Esophagus muscularis mucosa (tissue), 4 donors: ENCODE data around the gene INO80C. TPM values are rescaled to one million over a fixed set of nuclear protein-coding genes. Genes with fewer than 3 reads are reported as not detected.

ENCODE experiments used
- DNase-seq: peaks from one replicate; pipeline ENCODE4 v3.0.0-alpha.2; 2017; ENCODE audit errors: extremely low spot score
- H3K27ac ChIP-seq, 4 donors: fragments of 200-600 bp; sonication (generic); replicated peaks in 1 of 4; 1 replicate in 3 of 4; 2 replicates in 1 of 4; pipeline ENCODE4 v1.5.1; 2016 to 2019; ENCODE audit warnings: mild to moderate bottlenecking in 1 of 4
- H3K27me3 ChIP-seq, 4 donors: fragments of 200-600 bp; sonication (generic); one replicate each; pipeline versions ENCODE4 v1.5.1 to v1.6.0; 2016 to 2019
- H3K36me3 ChIP-seq, 4 donors: fragments of 200-600 bp; sonication (generic); one replicate each; pipeline ENCODE4 v1.5.1; 2016 to 2019
- H3K4me1 ChIP-seq, 4 donors: fragments of 200-600 bp; sonication (generic); one replicate each; pipeline ENCODE4 v1.5.1; 2016 to 2019
- H3K4me3 ChIP-seq, 4 donors: fragments of 200-600 bp; sonication (generic); 1 replicate in 2 of 4; 2 replicates in 2 of 4; pipeline ENCODE4 v1.5.1; 2016 to 2019; ENCODE audit warnings: mild to moderate bottlenecking in 4 of 4, moderate library complexity in 1 of 4
- H3K9me3 ChIP-seq, 4 donors: fragments of 200-600 bp; sonication (generic); 1 replicate in 3 of 4; 2 replicates in 1 of 4; pipeline ENCODE4 v1.5.1; 2016 to 2019
- CTCF ChIP-seq, 3 experiments: fragments of 200-600 bp in 2 of 3; fragments of 450-650 bp in 1 of 3; sonication (generic) in 2 of 3; IDR thresholded peaks; one replicate each; pipeline ENCODE4 v1.5.1; 2017 to 2019; ENCODE audit warnings: antibody characterized with exemption in 3 of 3, mild to moderate bottlenecking in 2 of 3, moderate library complexity in 1 of 3
- EP300 ChIP-seq: sonication (generic); formaldehyde crosslinking; IDR thresholded peaks from one replicate; pipeline ENCODE4 v1.6.1; 2017; ENCODE audit warnings: antibody characterized with exemption
- POLR2A ChIP-seq: fragments of 450-650 bp; IDR thresholded peaks from one replicate; pipeline ENCODE4 v1.6.1; 2017; ENCODE audit warnings: antibody characterized with exemption, moderate library complexity, mild to moderate bottlenecking, low read depth
- POLR2AphosphoS5 ChIP-seq, 2 donors: sonication (generic); formaldehyde crosslinking; IDR thresholded peaks; one replicate each; pipeline ENCODE4 v1.6.1; 2017; ENCODE audit warnings: antibody characterized with exemption in 2 of 2
- WGBS: methylation state at CpG from one replicate; pipeline ENCODE4 v1.1.5; 2018; 5-methylcytosine and 5-hydroxymethylcytosine counted together
- intact Hi-C: fragments of 100-400 bp; cut with DNase I; formaldehyde crosslinking; loops from one replicate; pipeline ENCODE4 v1.15.1; 2023
- total RNA-seq, 4 donors: library from RNA; depleted of rRNA; stranded (reverse); fragments of >200 nt; gene quantifications; one replicate each; pipeline versions ENCODE4 v1.1.0 to v1.2.1, GENCODE V29; 2016

INO80C gene
- total RNA-seq, 4 donors from 2014 or later, result 4.0 to 19.5 (median 8.8) TPM

DNA sequence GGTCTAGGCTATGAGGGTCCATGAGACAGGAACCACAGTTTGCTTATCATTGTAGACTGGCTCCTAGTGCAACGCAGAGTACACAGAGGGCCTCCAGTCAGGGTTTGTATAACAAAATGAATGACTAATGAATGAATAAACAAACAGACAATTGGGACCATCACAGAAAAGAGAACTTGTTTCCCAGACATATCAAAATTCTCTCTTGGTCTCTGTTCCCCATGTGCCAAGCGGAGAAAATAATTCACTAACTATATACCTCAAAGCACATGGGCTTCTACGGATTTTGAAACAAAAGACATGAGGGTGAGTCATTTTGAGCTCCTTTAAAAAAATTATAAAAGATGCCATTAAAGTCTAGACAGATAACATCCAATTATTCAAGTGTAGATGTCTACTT lies 28.0 kb downstream of the INO80C start:
- intact Hi-C loops, result no loop called here
- 96% methylated on average over 3 of the region's 3 CpGs for WGBS
- TF ChIP-seq POLR2AphosphoS5 (IDR thresholded peaks at IDR 0.05), result no peak
- no peak for TF ChIP-seq CTCF (IDR thresholded peaks at IDR 0.05)
- no peak for TF ChIP-seq EP300
- no peak for TF ChIP-seq POLR2A
- Histone ChIP-seq H3K27me3 (no peaks in the 10 kb centered on the region), H3K4me1 (peaks cover 14 to 36% (median 28%) of the 10 kb centered on the region in 4 donors), H3K4me3 (no peak overlapping the region), H3K9me3 (no peaks in the 10 kb centered on the region), H3K36me3 (no peaks in the 10 kb centered on the region), H3K27ac (peak overlapping the region in 1 of 4 donors; percentile 68)
- no peak for DNase-seq

DNA sequence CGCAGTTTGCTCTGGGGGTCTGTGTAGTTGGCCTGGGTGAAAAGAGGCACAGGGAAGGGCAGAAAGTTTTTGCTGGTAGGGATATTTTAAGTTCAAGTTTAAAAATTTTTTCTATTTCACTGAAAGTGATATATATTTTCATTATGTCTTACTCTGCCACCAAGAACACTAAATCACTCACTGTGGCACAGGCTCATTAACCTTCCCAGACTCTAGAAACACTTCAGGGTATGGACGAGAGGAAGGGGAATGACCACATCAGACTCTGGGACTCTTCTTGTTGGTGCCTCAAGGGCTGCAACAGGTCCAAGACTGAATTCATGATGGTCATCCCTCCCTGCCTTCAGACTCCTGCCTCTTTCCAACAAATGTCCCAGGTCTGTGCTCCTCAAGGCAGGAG lies 29.0 kb downstream of the INO80C start:
- peaks cover 14 to 43% (median 38%) of the 10 kb centered on the region in 4 donors for H3K4me1 ChIP-seq
- 86% methylated on average over 2 of the region's 2 CpGs for WGBS
- intact Hi-C loops, result no loop called here
- H3K9me3 ChIP-seq, result no peaks in the 10 kb centered on the region
- no peaks in the 10 kb centered on the region for H3K36me3 ChIP-seq
- peak overlapping the region in 1 of 4 donors; percentile 60 for H3K27ac ChIP-seq
- DNase-seq, result no peak
- no peaks in the 10 kb centered on the region for H3K27me3 ChIP-seq
- H3K4me3 ChIP-seq, result no peak overlapping the region
- TF ChIP-seq CTCF (IDR thresholded peaks at IDR 0.05), result no peak
- TF ChIP-seq EP300, result no peak
- no peak for TF ChIP-seq POLR2A
- no peak for TF ChIP-seq POLR2AphosphoS5 (IDR thresholded peaks at IDR 0.05)

DNA sequence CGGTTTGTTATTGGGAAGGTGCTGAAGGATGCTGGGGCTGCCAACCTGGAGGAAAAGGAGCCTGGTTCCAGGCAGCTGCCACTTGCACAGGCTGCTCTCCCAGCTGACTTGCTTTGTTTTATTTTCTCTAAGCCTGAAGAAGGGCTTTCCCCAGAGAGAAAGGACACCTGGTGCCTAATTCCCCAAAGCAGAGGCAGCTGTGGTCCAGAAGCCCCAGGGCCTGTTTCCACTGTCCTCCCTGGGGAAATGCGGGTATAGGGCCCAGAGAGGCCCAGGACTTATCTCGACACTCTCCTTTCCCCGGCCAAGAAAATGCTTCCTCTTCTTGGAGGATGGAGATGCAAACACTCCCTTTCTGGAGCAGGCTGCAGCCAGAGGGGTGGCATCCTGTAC lies 30.1 kb downstream of the INO80C start:
- H3K4me3 ChIP-seq, result no peak overlapping the region
- H3K4me1 ChIP-seq, result peaks cover 17 to 54% (median 49%) of the 10 kb centered on the region in 4 donors
- no peaks in the 10 kb centered on the region for H3K9me3 ChIP-seq
- H3K36me3 ChIP-seq, result no peaks in the 10 kb centered on the region
- H3K27me3 ChIP-seq, result no peaks in the 10 kb centered on the region
- TF ChIP-seq POLR2A (no peak), EP300 (no peak), POLR2AphosphoS5 (IDR thresholded peaks at IDR 0.05) (no peak), CTCF (IDR thresholded peaks at IDR 0.05) (no peak)
- DNase-seq, result no peak
- 55% methylated on average over 3 of the region's 4 CpGs for WGBS
- peak overlapping the region in 2 of 4 donors; percentile 5 to 60 for H3K27ac ChIP-seq
- intact Hi-C loops, result no loop called here

- Histone ChIP-seq H3K27me3 (no peaks in the 10 kb centered on the region), H3K36me3 (no peaks in the 10 kb centered on the region), H3K4me1 (peaks cover 18 to 60% (median 55%) of the 10 kb centered on the region in 4 donors), H3K9me3 (no peaks in the 10 kb centered on the region), H3K27ac (peak overlapping the region in 2 of 4 donors; percentile 5 to 60), H3K4me3 (no peak overlapping the region)
- TF ChIP-seq EP300, result no peak
- no peak for TF ChIP-seq POLR2A
- 77% methylated on average over 4 of the region's 11 CpGs for WGBS
- no peak for DNase-seq
- intact Hi-C loops, result no loop called here
These were observed 30.7 kb downstream of the INO80C start for GRCh38 chr18:35466815-35467623.

GRCh38 chr18:35466334-35466733 lies 31.4 kb downstream of the INO80C start:
- Histone ChIP-seq H3K27ac (no peak overlapping the region), H3K27me3 (no peaks in the 10 kb centered on the region), H3K9me3 (no peaks in the 10 kb centered on the region), H3K4me1 (peaks cover 21 to 67% (median 61%) of the 10 kb centered on the region in 4 donors), H3K4me3 (no peak overlapping the region), H3K36me3 (no peaks in the 10 kb centered on the region)
- no peak for TF ChIP-seq POLR2A
- TF ChIP-seq CTCF (IDR thresholded peaks at IDR 0.05), result no peak
- no peak for TF ChIP-seq POLR2AphosphoS5 (IDR thresholded peaks at IDR 0.05)
- no peak for TF ChIP-seq EP300
- DNase-seq, result no peak
- 69% methylated on average over 6 of the region's 6 CpGs for WGBS
- intact Hi-C loops, result no loop called here
